ENCODE data around the gene FCRL4. TPM values are rescaled to one million over a fixed set of nuclear protein-coding genes. Genes with fewer than 3 reads are reported as not detected.

FCRL4 gene
- total RNA-seq, 1 experiment from 2014 or later: not detected

- H3K36me3 Mint-ChIP-seq (ENCODE audit: insufficient read depth in 1 of 3, low read depth in 3 of 3): peaks cover 20 to 27% (median 20%) of the 10 kb centered on the region in 3 experiments
- H3K56ac ChIP-seq (ENCODE audit: insufficient read length, low read depth, low read length): no peak overlapping the region
- H3K27ac Mint-ChIP-seq: peak overlapping the region in 2 of 3 experiments; percentile 82 to 95; a peak in 4 of 7 replicates
- DNase-seq: no peak
- H3K23me2 ChIP-seq (ENCODE audit: insufficient read length, low read depth, low read length, poor library complexity, severe bottlenecking): no peaks in the 10 kb centered on the region
- H2BK20ac ChIP-seq (ENCODE audit: low read depth, low read length, poor library complexity, severe bottlenecking): no peak overlapping the region
- H2AFZ ChIP-seq (ENCODE audit: low read length): no peak overlapping the region
- H3K9ac ChIP-seq (ENCODE audit: extremely low read depth, insufficient read length, low read length): no peak overlapping the region
- no peak overlapping the region for H3K18ac ChIP-seq (ENCODE audit: insufficient read length, low read depth, low read length)
- no peak overlapping the region for H2BK12ac ChIP-seq (ENCODE audit: insufficient read length, low read depth, low read length)
- H3K9me3 ChIP-seq (ENCODE audit: control insufficient read depth, low read depth, low read length): no peaks in the 10 kb centered on the region
- no peaks in the 10 kb centered on the region for H3K79me2 ChIP-seq (ENCODE audit: insufficient read depth, low read length)
- no peaks in the 10 kb centered on the region for H3K27me3 Mint-ChIP-seq (ENCODE audit: low read depth)
- no peak overlapping the region for H2BK120ac ChIP-seq (ENCODE audit: low read depth, low read length, poor library complexity, severe bottlenecking)
- no peak overlapping the region for H3K4me2 ChIP-seq (ENCODE audit: insufficient read depth, insufficient read length, low read length)
- no peak overlapping the region for H3K23ac ChIP-seq (ENCODE audit: insufficient read length, low read depth, low read length)
- no peaks in the 10 kb centered on the region for H3K79me1 ChIP-seq (ENCODE audit: insufficient read depth, low read depth, low read length, poor library complexity, severe bottlenecking)
- H3K4me1 Mint-ChIP-seq: peaks cover 31 to 44% of the 10 kb centered on the region in 2 experiments
- peaks cover 16% of the 10 kb centered on the region; the same call in 1 of the 2 replicates for H3K4me1 ChIP-seq (ENCODE audit: insufficient read depth, low read length)
- H3T11ph ChIP-seq (ENCODE audit: low read length): no peak overlapping the region
- no peak overlapping the region for H3K4me3 Mint-ChIP-seq
- H2BK15ac ChIP-seq (ENCODE audit: low read depth, low read length): no peak overlapping the region
- no peak overlapping the region for H2BK5ac ChIP-seq (ENCODE audit: insufficient read length, low read length)
- no peak for TF ChIP-seq CTCF (conservative IDR thresholded peaks at IDR 0.05)
- peak overlapping the region; percentile 37 for H3K27ac ChIP-seq (ENCODE audit: insufficient read length, low read depth, low read length)
- no peaks in the 10 kb centered on the region for H4K20me1 ChIP-seq (ENCODE audit: control insufficient read depth, insufficient read depth, insufficient read length)
- H4K91ac ChIP-seq (ENCODE audit: insufficient read length, low read depth, low read length): no peak overlapping the region
- H3K27me3 ChIP-seq (ENCODE audit: insufficient read depth, low read length): no peaks in the 10 kb centered on the region; the same call in 1 of the 2 replicates
- H3K14ac ChIP-seq (ENCODE audit: insufficient read depth, low read length): no peak overlapping the region
- no peak overlapping the region for H4K8ac ChIP-seq (replicated peaks; ENCODE audit: insufficient read length, low read depth, low read length)
- no peak overlapping the region for H4K5ac ChIP-seq (ENCODE audit: insufficient read length, low read depth, low read length)
- no peak overlapping the region for H2AK5ac ChIP-seq (ENCODE audit: insufficient read length, low read length)
- no peak overlapping the region for H3K4ac ChIP-seq (ENCODE audit: low read depth, low read length)
- peaks cover 24 to 27% of the 10 kb centered on the region in 2 experiments for H3K9me3 Mint-ChIP-seq
Measured at GRCh38 chr1:157539568-157539967, 58.3 kb downstream of the FCRL4 start.
